ENCODE measurements around the gene EFNB2. TPM values are rescaled to one million over a fixed set of nuclear protein-coding genes. Genes with fewer than 3 reads are reported as not detected.
A peak's percentile ranks its signal among the peaks of the same experiment; 100 is the strongest.

EFNB2 gene
- total and polyA plus RNA-seq, 2 donors: 13.8 to 17.1 TPM

- Histone ChIP-seq H3K9me3 (ENCODE audit: control insufficient read depth in 2 of 2, insufficient read depth in 1 of 2, low read length in 1 of 2) (no peaks in the 10 kb centered on the region), H3K27me3 (ENCODE audit: control insufficient read depth in 2 of 2, insufficient read depth in 1 of 2, low read length in 1 of 2) (peaks cover 0 to 3% of the 10 kb centered on the region in 2 donors), H3K4me3 (ENCODE audit: low read length in 2 of 2) (no peak overlapping the region), H3K36me3 (ENCODE audit: control insufficient read depth in 2 of 2, insufficient read depth in 2 of 2, low read length in 1 of 2) (peaks cover 16 to 28% of the 10 kb centered on the region in 2 donors), H3K4me1 (ENCODE audit: control insufficient read depth in 2 of 2, insufficient read depth in 2 of 2, low read length in 2 of 2) (peaks cover 0 to 23% of the 10 kb centered on the region in 2 donors), H3K27ac (ENCODE audit: low read depth in 1 of 2, low read length in 1 of 2) (no peak overlapping the region)
- WGBS: 95% methylated on average over 54 of the region's 54 CpGs
- DNase-seq (ENCODE audit: low read depth in 6 of 9, low spot score in 9 of 9): no peak
Measured at GRCh38 chr13:106492588-106493475, 42.6 kb downstream of the EFNB2 start.

- DNase-seq (ENCODE audit: low read depth in 6 of 9, low spot score in 9 of 9): no peak
- 94% methylated on average over 14 of the region's 14 CpGs for WGBS
Measured at GRCh38 chr13:106491928-106492587, 43.4 kb downstream of the EFNB2 start.

GRCh38 chr13:106491463-106491862 is 44.0 kb downstream of the EFNB2 start:
- DNase-seq (ENCODE audit: low read depth in 6 of 9, low spot score in 9 of 9): no peak
- Histone ChIP-seq H3K27ac (ENCODE audit: low read depth in 1 of 2, low read length in 1 of 2) (no peak overlapping the region), H3K27me3 (ENCODE audit: control insufficient read depth in 2 of 2, insufficient read depth in 1 of 2, low read length in 1 of 2) (peaks cover 2 to 3% of the 10 kb centered on the region in 2 donors), H3K4me1 (ENCODE audit: control insufficient read depth in 2 of 2, insufficient read depth in 2 of 2, low read length in 2 of 2) (peaks cover 0 to 23% of the 10 kb centered on the region in 2 donors), H3K4me3 (ENCODE audit: low read length in 2 of 2) (no peak overlapping the region), H3K9me3 (ENCODE audit: control insufficient read depth in 2 of 2, insufficient read depth in 1 of 2, low read length in 1 of 2) (no peaks in the 10 kb centered on the region), H3K36me3 (ENCODE audit: control insufficient read depth in 2 of 2, insufficient read depth in 2 of 2, low read length in 1 of 2) (peaks cover 16 to 28% of the 10 kb centered on the region in 2 donors)
- WGBS: 32% methylated on average over 11 of the region's 11 CpGs

More at GRCh38 chr13:106491928-106492587, 43.4 kb downstream of the EFNB2 start:
- peaks cover 16 to 28% of the 10 kb centered on the region in 2 donors for H3K36me3 ChIP-seq (ENCODE audit: control insufficient read depth in 2 of 2, insufficient read depth in 2 of 2, low read length in 1 of 2)
- no peak overlapping the region for H3K27ac ChIP-seq (ENCODE audit: low read depth in 1 of 2, low read length in 1 of 2)
- H3K4me3 ChIP-seq (ENCODE audit: low read length in 2 of 2): no peak overlapping the region
- no peaks in the 10 kb centered on the region for H3K9me3 ChIP-seq (ENCODE audit: control insufficient read depth in 2 of 2, insufficient read depth in 1 of 2, low read length in 1 of 2)
- peaks cover 0 to 3% of the 10 kb centered on the region in 2 donors for H3K27me3 ChIP-seq (ENCODE audit: control insufficient read depth in 2 of 2, insufficient read depth in 1 of 2, low read length in 1 of 2)
- peaks cover 0 to 23% of the 10 kb centered on the region in 2 donors for H3K4me1 ChIP-seq (ENCODE audit: control insufficient read depth in 2 of 2, insufficient read depth in 2 of 2, low read length in 2 of 2)

GRCh38 chr13:106490569-106491321 is 44.7 kb downstream of the EFNB2 start:
- peak overlapping the region in 1 of 2 donors; percentile 31 for H3K4me3 ChIP-seq (ENCODE audit: low read length in 2 of 2)
- peak overlapping the region; percentile 33 to 59 for H3K27ac ChIP-seq (ENCODE audit: low read depth in 1 of 2, low read length in 1 of 2)
- H3K4me1 ChIP-seq (ENCODE audit: control insufficient read depth in 2 of 2, insufficient read depth in 2 of 2, low read length in 2 of 2): peaks cover 0 to 18% of the 10 kb centered on the region in 2 donors
- DNase-seq (ENCODE audit: low read depth in 6 of 9, low spot score in 9 of 9): peak in 2 of 9 donors; percentile 14 to 57
- 26% methylated on average over 14 of the region's 14 CpGs for WGBS
- H3K36me3 ChIP-seq (ENCODE audit: control insufficient read depth in 2 of 2, insufficient read depth in 2 of 2, low read length in 1 of 2): peaks cover 16 to 28% of the 10 kb centered on the region in 2 donors
- no peaks in the 10 kb centered on the region for H3K9me3 ChIP-seq (ENCODE audit: control insufficient read depth in 2 of 2, insufficient read depth in 1 of 2, low read length in 1 of 2)
- H3K27me3 ChIP-seq (ENCODE audit: control insufficient read depth in 2 of 2, insufficient read depth in 1 of 2, low read length in 1 of 2): peaks cover 2 to 3% of the 10 kb centered on the region in 2 donors

GRCh38 chr13:106489849-106490568 is 45.5 kb downstream of the EFNB2 start:
- H3K27ac ChIP-seq (ENCODE audit: low read depth in 1 of 2, low read length in 1 of 2): no peak overlapping the region
- DNase-seq (ENCODE audit: low read depth in 6 of 9, low spot score in 9 of 9): no peak
- WGBS: 91% methylated on average over 7 of the region's 7 CpGs

GRCh38 chr13:106488686-106489085 is 46.8 kb downstream of the EFNB2 start:
- DNase-seq (ENCODE audit: low read depth in 6 of 9, low spot score in 9 of 9): no peak
- Histone ChIP-seq H3K4me3 (ENCODE audit: low read length in 2 of 2) (no peak overlapping the region), H3K9me3 (ENCODE audit: control insufficient read depth in 2 of 2, insufficient read depth in 1 of 2, low read length in 1 of 2) (no peaks in the 10 kb centered on the region), H3K27me3 (ENCODE audit: control insufficient read depth in 2 of 2, insufficient read depth in 1 of 2, low read length in 1 of 2) (peaks cover 2 to 6% of the 10 kb centered on the region in 2 donors), H3K4me1 (ENCODE audit: control insufficient read depth in 2 of 2, insufficient read depth in 2 of 2, low read length in 2 of 2) (peaks cover 0 to 16% of the 10 kb centered on the region in 2 donors), H3K27ac (ENCODE audit: low read depth in 1 of 2, low read length in 1 of 2) (no peak overlapping the region), H3K36me3 (ENCODE audit: control insufficient read depth in 2 of 2, insufficient read depth in 2 of 2, low read length in 1 of 2) (peaks cover 16% of the 10 kb centered on the region in 2 donors)
- 96% methylated on average over 2 of the region's 2 CpGs for WGBS

More at GRCh38 chr13:106489849-106490568, 45.5 kb downstream of the EFNB2 start:
- Histone ChIP-seq H3K9me3 (ENCODE audit: control insufficient read depth in 2 of 2, insufficient read depth in 1 of 2, low read length in 1 of 2) (no peaks in the 10 kb centered on the region), H3K4me3 (ENCODE audit: low read length in 2 of 2) (no peak overlapping the region), H3K27me3 (ENCODE audit: control insufficient read depth in 2 of 2, insufficient read depth in 1 of 2, low read length in 1 of 2) (peaks cover 2 to 6% of the 10 kb centered on the region in 2 donors), H3K4me1 (ENCODE audit: control insufficient read depth in 2 of 2, insufficient read depth in 2 of 2, low read length in 2 of 2) (peaks cover 0 to 20% of the 10 kb centered on the region in 2 donors), H3K36me3 (ENCODE audit: control insufficient read depth in 2 of 2, insufficient read depth in 2 of 2, low read length in 1 of 2) (peaks cover 16 to 28% of the 10 kb centered on the region in 2 donors)

GRCh38 chr13:106488076-106488475 is 47.4 kb downstream of the EFNB2 start:
- peaks cover 0 to 10% of the 10 kb centered on the region in 2 donors for H3K4me1 ChIP-seq (ENCODE audit: control insufficient read depth in 2 of 2, insufficient read depth in 2 of 2, low read length in 2 of 2)
- H3K27me3 ChIP-seq (ENCODE audit: control insufficient read depth in 2 of 2, insufficient read depth in 1 of 2, low read length in 1 of 2): peaks cover 2 to 6% of the 10 kb centered on the region in 2 donors
- H3K27ac ChIP-seq (ENCODE audit: low read depth in 1 of 2, low read length in 1 of 2): no peak overlapping the region
- H3K4me3 ChIP-seq (ENCODE audit: low read length in 2 of 2): no peak overlapping the region
- H3K36me3 ChIP-seq (ENCODE audit: control insufficient read depth in 2 of 2, insufficient read depth in 2 of 2, low read length in 1 of 2): peaks cover 13% of the 10 kb centered on the region in 2 donors
- WGBS: 83% methylated on average over 8 of the region's 8 CpGs
- H3K9me3 ChIP-seq (ENCODE audit: control insufficient read depth in 2 of 2, insufficient read depth in 1 of 2, low read length in 1 of 2): no peaks in the 10 kb centered on the region
- no peak for DNase-seq (ENCODE audit: low read depth in 6 of 9, low spot score in 9 of 9)

- peaks cover 3 to 4% of the 10 kb centered on the region in 2 donors for H3K36me3 ChIP-seq (ENCODE audit: control insufficient read depth in 2 of 2, insufficient read depth in 2 of 2, low read length in 1 of 2)
- DNase-seq (ENCODE audit: low read depth in 6 of 9, low spot score in 9 of 9): no peak
- H3K4me1 ChIP-seq (ENCODE audit: control insufficient read depth in 2 of 2, insufficient read depth in 2 of 2, low read length in 2 of 2): peaks cover 0 to 9% of the 10 kb centered on the region in 2 donors
- no peak overlapping the region for H3K27ac ChIP-seq (ENCODE audit: low read depth in 1 of 2, low read length in 1 of 2)
- no peaks in the 10 kb centered on the region for H3K9me3 ChIP-seq (ENCODE audit: control insufficient read depth in 2 of 2, insufficient read depth in 1 of 2, low read length in 1 of 2)
- peaks cover 2 to 3% of the 10 kb centered on the region in 2 donors for H3K27me3 ChIP-seq (ENCODE audit: control insufficient read depth in 2 of 2, insufficient read depth in 1 of 2, low read length in 1 of 2)
- WGBS: 95% methylated on average over 6 of the region's 6 CpGs
- no peak overlapping the region for H3K4me3 ChIP-seq (ENCODE audit: low read length in 2 of 2)
Measured at GRCh38 chr13:106487129-106487528, 48.3 kb downstream of the EFNB2 start.
